ENCODE data around the gene ZCCHC17.

ZCCHC17 gene

DNA sequence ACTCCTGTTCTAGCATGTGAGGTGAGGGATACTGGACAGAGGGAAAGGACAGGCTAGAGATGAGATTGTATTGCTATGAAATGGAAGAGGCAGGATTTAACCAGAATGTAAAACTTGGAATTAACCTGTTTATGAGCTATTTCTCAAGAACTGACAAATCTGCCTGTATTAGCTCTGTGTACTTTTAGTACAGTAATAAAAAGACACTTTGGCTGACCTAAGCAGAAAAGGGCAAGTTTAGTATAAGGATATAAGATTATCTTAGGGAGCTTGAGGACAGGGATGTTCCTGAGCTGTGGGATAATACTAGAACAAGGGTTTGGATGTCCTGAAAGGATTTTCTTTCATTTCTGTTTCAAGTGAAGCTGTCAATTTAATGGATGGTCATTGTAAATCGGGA lies 11.2 kb downstream of the ZCCHC17 start:
- no peak for DNase-seq

DNA sequence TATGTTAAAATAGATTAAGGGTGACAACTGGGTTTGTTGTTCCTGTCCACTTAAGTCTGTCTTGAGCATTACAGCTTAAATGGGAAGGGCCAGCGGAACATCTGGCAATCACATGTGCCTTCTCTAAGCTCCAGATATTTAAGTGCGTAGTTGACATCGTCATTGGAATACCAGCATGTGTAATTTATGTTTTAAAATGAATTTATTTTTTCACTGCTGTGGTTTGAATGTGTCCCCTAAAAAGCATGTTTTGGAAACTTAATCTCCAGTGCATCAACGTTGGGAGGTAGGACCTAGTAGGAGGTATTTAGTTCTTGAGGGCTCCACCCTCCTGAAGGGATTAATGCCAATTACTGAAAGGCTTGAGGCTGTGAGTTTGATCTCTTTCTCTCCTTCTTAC lies 13.4 kb downstream of the ZCCHC17 start:
- DNase-seq, result no peak

GRCh38 chr1:31315902-31316301 lies 19.1 kb downstream of the ZCCHC17 start:
- DNase-seq, result no peak

DNA sequence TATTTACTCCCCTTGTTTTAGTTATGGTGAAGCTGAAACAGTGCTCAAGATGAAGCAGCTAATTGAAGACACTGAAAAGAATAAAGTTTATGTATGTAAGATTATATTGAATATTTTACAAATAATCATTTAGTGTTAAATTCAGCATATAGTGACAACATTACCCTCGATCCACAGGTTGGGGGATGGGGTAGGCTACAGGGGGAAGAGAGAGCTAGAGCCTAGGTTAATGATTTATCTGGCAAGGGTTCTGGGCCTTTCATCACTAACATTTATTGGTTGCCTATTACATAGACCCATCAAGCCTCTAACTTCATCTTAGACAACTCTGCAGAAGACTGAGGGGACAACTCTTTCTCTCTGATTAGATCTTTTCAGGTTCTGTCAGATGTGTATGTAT lies 21.3 kb downstream of the ZCCHC17 start:
- no peak for DNase-seq

- DNase-seq, result no peak
Measured at GRCh38 chr1:31324093-31324492, 27.3 kb downstream of the ZCCHC17 start.

DNA sequence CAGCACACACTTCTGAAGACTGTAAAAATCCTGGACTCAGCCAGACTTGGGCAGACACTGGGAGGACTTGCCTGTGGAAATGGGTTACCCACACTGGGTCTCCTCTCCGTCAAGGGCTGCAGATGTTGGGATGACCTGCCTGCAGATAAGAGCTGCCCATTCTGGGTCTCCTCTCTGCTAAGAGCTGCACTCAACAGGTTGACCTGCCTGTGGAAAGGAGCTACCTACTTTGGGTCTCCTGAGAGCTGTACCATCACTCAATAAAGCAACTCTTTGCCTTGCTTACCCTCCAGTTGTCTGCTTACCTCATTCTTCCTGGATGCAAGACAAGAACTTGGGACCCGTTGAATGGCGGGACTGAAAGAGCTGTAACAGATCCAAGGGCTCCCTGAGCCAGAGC lies 28.2 kb downstream of the ZCCHC17 start:
- DNase-seq, result no peak

GRCh38 chr1:31326461-31326860 lies 29.6 kb downstream of the ZCCHC17 start:
- DNase-seq, result no peak

- no peak for DNase-seq
Measured at GRCh38 chr1:31327381-31327780, 30.5 kb downstream of the ZCCHC17 start.

DNA sequence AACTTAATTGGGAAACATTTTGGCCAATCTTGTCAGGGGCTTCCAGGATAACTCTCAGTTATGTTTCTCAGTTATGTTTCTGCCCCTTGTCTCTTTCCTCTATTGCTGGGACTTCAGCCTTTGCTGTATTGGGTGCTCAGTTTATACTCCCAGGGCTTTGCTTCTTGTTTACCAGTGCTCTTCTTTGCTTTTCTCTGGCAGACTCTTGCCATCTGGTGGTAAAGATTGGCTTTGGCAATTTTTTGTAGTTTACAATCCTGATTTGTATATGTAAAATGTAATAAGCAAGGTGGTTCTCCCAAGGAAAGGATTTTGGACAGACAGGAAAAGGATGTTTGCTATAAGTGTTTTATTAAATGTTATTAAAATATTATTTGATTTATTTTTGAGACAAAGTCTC lies 38.2 kb downstream of the ZCCHC17 start:
- DNase-seq, result no peak

GRCh38 chr1:31336687-31337467 lies 40.0 kb downstream of the ZCCHC17 start:
- no peak for DNase-seq

GRCh38 chr1:31344503-31344902 lies 47.7 kb downstream of the ZCCHC17 start:
- no peak for DNase-seq

DNA sequence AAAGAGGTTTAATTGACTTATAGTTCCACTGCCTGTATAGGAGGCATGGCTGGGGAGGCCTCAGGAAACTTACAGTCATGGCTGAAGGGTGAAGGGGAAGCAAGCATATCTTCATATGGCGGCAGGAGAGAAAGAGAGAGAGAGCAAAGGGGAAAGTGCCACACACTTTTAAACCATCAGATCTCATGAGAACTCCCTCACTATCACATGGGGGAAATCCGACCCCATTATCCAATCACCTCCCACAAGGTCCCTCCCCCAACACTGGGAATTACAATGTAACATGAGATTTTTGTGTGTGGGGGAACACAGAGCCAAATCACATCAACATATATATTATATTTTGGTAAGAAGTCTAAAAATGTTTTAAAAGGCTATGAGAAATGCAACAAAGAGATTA lies 48.8 kb downstream of the ZCCHC17 start:
- DNase-seq, result no peak

- DNase-seq, result no peak
Measured at GRCh38 chr1:31346785-31347184, 50.0 kb downstream of the ZCCHC17 start.

DNA sequence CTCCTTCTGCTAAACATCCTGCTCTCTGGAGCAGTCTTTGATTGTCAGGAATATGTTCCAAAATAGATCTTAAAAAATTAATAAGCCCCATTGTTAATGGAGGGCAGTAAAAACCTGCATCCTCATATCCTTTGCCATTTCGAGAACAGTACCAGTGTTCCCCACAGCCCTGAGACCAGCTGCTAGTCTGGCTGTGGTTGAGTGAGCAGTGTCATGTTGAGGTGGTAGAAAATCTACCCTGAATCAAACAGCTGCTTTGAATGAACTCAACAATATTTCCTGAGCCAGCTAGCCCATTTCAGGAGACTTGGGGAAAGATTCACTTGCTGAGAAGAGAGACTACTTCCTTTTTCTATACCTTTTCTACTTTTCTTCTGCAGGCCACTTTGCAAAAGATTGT lies 51.6 kb downstream of the ZCCHC17 start:
- no peak for DNase-seq

DNA sequence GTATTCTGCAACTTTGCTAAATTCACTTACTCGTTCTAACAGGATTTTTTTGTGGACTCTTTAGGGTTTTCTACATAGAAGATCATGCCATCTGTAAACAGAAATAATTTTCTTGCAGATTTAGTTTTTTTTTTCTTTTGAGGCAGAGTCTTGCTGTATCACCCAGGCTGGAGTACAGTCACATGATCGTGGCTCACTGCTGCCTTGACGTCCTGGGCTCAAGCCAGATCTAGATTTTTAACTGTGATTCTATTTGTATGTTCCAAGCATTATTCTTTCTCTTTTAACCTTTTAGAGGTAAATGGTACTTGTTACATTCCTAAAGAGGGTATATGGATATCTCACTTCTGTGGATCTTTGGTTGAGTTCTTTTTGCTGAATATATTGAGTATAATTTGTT lies 57.5 kb downstream of the ZCCHC17 start:
- no peak for DNase-seq

DNA sequence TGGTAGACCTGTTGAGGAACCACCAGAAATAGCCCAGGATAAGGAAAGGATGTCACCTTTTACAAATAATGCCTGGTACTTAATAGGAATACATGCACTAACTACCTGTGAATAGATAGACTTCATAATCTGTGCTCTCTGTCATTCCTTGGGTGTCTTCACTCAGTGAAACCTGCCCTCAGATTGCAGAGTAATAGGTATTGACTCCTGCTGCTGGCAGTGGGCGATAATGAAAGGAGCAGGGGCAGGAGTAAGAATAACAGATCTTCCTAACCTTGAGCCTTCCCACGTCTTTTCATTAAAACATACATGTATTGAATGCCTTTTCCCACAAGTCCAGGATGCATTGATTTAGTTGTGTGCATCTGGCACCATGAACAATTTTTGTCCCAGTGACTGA lies 59.6 kb downstream of the ZCCHC17 start:
- DNase-seq, result no peak

DNA sequence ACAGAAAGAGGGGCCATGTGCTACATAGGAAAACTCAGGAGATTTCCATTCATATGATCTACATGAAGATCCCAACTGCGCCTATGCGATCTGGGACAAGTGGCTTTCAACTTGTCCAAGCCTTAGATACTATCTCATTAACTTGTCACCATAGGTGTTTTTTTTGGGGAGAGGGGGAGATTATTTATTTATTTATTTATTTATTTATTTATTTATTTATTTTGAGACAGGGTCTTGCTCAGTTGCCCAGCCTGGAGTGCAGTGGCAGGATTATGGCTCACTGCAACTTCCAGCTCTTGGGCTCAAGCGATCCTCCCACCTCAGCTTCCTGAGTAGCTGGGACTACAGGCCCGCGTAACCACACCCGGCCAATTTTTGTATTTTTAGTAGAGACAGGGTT lies 64.8 kb downstream of the ZCCHC17 start:
- DNase-seq, result no peak

DNA sequence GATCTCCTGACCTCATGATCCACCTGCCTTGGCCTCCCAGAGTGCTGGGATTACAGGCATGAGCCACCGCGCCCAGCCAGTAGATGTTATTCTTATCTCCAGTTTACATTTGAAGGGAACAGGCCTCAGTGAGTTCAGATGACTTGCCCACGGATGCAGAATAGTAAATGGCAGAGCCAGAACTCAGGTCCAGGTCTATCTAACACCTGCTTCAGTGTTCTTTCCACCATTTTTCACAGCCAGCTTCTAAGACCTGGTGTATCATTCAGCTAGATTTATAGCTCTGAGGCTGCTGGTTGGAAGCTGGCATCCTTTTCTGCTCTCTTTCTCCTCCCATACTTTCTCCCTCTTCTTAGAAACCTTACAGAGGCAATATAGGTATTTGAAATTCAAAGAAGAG lies 65.2 kb downstream of the ZCCHC17 start:
- DNase-seq, result no peak

- no peak for DNase-seq
Measured at GRCh38 chr1:31364561-31365250, 67.9 kb downstream of the ZCCHC17 start.

- DNase-seq, result no peak
Measured at GRCh38 chr1:31366796-31367195, 70.0 kb downstream of the ZCCHC17 start.

GRCh38 chr1:31368611-31369107 lies 71.8 kb downstream of the ZCCHC17 start:
- DNase-seq, result no peak

DNA sequence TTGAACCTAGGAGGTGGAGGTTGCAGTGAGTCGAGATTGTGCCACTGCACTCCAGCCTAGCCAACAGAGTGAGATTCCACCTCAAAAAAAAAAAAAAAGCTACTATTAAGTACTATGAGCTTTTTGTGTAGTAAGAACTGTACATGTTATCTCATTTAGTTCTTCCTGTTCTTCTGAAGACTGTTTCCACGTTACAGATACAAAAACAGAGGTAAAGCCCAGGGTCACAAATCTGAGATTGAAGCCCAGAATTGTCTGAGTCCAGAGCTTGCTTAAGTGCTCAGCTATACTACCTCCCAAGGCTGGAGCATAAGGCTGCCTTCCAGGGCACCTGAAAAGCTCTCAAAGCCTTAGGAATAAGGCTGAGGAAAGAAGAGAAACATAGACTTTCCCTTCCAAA lies 73.2 kb downstream of the ZCCHC17 start:
- no peak for DNase-seq

- DNase-seq, result no peak
Measured at GRCh38 chr1:31370565-31370964, 73.7 kb downstream of the ZCCHC17 start.

- DNase-seq, result no peak
Measured at GRCh38 chr1:31371121-31371959, 74.5 kb downstream of the ZCCHC17 start.

All from activated CD4-positive, alpha-beta T cell treated with anti-CD3 and anti-CD28 coated beads, Interleukin-2, amount 50 U/mL, for 4 hours (primary cell).